HG02884 (cell line): Measurements from ENCODE around the gene ENO2.

Source experiments
- ATAC-seq: cut with Tn5 transposase; IDR thresholded peaks from one replicate; pipeline ENCODE4 v1.9.1; 2021; ENCODE audit warnings: mild to moderate bottlenecking, moderate library complexity; ENCODE audit not compliant: unreplicated experiment

ENO2 gene

DNA sequence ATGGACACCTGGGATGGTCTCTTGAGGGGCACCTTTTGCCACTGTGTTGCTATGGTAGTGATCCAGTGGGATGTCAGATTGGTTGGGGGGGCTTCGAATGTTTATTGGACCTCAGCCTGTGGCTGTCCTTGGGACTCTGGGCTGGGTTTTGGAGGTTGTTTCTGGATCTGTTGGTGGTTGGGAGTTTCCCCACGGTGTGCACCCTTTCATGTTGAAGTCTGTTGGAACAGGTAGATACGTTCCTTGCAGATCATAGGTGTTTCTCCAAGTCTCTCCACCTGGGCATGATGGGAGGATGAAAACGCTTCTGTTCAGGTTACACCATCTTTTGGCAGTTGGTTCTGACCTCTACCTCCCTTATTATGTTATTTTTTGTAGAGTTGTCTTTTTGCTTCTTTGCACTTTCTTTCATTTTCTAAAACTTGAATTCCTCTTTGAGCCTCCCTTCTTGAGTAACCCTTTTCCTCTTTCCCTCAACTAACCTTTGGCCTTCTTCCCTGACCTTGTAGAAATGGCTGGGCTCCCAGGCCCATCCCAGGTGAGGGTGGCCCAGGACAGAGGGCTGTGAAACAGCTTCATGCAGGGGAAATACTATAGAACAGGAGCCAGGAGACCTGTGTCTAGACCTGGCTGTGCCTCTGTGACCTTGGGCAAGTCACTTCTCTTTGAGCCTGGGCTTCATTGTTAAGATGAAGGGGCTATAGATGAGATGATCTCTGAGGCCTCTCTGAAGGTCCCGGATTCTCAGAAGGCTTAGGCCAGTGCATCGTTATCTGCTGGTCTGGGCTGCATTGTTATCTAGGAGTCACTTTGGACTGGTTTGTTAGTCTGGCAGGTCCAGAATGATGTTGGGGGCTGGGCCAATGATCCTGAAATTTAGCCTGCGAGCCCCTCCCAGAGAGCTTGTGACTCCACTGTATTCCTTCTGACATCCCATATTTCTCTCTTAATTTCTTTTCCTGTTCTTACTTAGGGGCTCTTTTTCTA lies 15.4 kb downstream of the ENO2 start:
- no peak for ATAC-seq

DNA sequence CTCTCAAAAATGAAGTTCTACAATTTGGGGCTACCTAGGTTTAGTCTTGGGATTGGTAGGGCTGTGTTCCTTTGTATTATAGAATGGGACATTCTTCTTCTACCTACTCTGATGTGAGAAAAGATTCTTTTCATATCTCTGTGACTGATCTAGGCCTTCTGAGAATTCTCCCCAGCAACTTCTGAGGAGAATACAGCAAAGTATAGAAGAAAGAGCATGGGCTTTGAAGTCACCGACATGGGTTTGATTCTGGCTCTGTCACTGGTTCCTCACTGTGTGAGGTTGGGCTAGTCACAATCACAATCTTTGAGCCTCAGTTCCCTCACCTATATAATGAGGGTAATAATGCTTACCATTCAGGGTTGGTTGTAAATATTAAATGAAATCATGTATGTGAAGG lies 18.4 kb downstream of the ENO2 start:
- no peak for ATAC-seq

DNA sequence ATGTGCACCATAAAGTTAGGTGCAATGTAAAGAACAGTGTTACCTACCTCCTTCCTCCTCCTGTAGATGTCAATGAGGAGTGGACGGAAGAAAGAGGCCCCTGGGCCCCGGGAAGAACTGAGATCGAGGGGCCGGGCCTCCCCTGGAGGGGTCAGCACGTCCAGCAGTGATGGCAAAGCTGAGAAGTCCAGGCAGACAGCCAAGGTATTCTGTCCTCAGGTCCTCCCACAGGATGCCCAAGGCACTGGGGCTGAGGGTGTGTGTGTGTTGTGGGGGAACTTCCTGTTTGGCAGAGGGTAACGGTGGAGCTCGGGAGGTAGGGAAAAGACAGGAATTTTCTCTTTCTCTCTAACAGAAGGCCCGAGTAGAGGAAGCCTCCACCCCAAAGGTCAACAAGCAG lies 19.7 kb downstream of the ENO2 start:
- no peak for ATAC-seq

DNA sequence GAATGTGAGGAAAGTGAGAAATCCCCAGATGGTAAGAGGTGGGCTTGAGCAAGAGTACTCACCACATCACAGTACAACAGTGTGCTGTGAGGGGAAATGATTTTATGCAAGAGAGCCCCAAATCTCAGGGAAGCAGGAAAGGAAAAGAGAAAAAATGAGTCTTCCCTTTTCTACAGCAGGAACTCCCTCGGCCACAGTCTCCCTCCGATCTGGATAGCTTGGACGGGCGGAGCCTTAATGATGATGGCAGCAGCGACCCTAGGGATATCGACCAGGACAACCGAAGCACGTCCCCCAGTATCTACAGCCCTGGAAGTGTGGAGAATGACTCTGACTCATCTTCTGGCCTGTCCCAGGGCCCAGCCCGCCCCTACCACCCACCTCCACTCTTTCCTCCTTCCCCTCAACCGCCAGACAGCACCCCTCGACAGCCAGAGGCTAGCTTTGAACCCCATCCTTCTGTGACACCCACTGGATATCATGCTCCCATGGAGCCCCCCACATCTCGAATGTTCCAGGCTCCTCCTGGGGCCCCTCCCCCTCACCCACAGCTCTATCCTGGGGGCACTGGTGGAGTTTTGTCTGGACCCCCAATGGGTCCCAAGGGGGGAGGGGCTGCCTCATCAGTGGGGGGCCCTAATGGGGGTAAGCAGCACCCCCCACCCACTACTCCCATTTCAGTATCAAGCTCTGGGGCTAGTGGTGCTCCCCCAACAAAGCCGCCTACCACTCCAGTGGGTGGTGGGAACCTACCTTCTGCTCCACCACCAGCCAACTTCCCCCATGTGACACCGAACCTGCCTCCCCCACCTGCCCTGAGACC lies 21.2 kb downstream of the ENO2 start:
- no peak for ATAC-seq

DNA sequence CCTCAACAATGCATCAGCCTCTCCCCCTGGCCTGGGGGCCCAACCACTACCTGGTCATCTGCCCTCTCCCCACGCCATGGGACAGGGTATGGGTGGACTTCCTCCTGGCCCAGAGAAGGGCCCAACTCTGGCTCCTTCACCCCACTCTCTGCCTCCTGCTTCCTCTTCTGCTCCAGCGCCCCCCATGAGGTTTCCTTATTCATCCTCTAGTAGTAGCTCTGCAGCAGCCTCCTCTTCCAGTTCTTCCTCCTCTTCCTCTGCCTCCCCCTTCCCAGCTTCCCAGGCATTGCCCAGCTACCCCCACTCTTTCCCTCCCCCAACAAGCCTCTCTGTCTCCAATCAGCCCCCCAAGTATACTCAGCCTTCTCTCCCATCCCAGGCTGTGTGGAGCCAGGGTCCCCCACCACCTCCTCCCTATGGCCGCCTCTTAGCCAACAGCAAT lies 21.8 kb downstream of the ENO2 start:
- ATAC-seq = no peak

DNA sequence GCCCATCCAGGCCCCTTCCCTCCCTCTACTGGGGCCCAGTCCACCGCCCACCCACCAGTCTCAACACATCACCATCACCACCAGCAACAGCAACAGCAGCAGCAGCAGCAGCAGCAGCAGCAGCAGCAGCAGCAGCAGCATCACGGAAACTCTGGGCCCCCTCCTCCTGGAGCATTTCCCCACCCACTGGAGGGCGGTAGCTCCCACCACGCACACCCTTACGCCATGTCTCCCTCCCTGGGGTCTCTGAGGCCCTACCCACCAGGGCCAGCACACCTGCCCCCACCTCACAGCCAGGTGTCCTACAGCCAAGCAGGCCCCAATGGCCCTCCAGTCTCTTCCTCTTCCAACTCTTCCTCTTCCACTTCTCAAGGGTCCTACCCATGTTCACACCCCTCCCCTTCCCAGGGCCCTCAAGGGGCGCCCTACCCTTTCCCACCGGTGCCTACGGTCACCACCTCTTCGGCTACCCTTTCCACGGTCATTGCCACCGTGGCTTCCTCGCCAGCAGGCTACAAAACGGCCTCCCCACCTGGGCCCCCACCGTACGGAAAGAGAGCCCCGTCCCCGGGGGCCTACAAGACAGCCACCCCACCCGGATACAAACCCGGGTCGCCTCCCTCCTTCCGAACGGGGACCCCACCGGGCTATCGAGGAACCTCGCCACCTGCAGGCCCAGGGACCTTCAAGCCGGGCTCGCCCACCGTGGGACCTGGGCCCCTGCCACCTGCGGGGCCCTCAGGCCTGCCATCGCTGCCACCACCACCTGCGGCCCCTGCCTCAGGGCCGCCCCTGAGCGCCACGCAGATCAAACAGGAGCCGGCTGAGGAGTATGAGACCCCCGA lies 22.5 kb downstream of the ENO2 start:
- no peak for ATAC-seq

- ATAC-seq = peak; percentile 89
These were observed 23.3 kb downstream of the ENO2 start for GRCh38 chr12:6937481-6938352.

DNA sequence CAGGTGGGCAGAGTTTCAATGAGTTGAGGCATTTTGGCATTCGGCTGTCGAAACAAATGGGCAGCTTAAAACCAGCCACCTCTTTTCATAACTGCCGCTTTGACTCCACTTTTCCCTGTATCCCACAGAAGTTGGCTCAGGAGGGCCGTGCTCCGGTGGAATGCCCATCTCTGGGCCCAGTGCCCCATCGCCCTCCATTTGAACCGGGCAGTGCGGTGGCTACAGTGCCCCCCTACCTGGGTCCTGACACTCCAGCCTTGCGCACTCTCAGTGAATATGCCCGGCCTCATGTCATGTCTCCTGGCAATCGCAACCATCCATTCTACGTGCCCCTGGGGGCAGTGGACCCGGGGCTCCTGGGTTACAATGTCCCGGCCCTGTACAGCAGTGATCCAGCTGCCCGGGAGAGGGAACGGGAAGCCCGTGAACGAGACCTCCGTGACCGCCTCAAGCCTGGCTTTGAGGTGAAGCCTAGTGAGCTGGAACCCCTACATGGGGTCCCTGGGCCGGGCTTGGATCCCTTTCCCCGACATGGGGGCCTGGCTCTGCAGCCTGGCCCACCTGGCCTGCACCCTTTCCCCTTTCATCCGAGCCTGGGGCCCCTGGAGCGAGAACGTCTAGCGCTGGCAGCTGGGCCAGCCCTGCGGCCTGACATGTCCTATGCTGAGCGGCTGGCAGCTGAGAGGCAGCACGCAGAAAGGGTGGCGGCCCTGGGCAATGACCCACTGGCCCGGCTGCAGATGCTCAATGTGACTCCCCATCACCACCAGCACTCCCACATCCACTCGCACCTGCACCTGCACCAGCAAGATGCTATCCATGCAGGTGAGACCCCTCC lies 24.2 kb downstream of the ENO2 start:
- ATAC-seq = no peak

- ATAC-seq = no peak
These were observed 24.8 kb downstream of the ENO2 start for GRCh38 chr12:6939191-6939540.

- ATAC-seq = no peak
These were observed 26.9 kb downstream of the ENO2 start for GRCh38 chr12:6941267-6941666.

DNA sequence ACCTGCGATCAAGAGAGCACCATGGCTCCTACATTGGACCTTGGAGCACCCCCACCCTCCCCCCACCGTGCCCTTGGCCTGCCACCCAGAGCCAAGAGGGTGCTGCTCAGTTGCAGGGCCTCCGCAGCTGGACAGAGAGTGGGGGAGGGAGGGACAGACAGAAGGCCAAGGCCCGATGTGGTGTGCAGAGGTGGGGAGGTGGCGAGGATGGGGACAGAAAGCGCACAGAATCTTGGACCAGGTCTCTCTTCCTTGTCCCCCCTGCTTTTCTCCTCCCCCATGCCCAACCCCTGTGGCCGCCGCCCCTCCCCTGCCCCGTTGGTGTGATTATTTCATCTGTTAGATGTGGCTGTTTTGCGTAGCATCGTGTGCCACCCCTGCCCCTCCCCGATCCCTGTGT lies 27.4 kb downstream of the ENO2 start:
- ATAC-seq = no peak

- no peak for ATAC-seq
These were observed 27.9 kb downstream of the ENO2 start for GRCh38 chr12:6942331-6942665.

GRCh38 chr12:6943389-6943721 lies 29.0 kb downstream of the ENO2 start:
- ATAC-seq = peak; percentile 32

- ATAC-seq = peak; percentile 30
These were observed 29.5 kb downstream of the ENO2 start, which contains the start of the genes C12orf57 and RNU7-1 for GRCh38 chr12:6943722-6944380. Gene C12orf57 (plus strand): TSS chr12:6944022. CDS start chr12:6944122, 100 bp downstream. Gene RNU7-1 (plus strand): TSS chr12:6943816.

DNA sequence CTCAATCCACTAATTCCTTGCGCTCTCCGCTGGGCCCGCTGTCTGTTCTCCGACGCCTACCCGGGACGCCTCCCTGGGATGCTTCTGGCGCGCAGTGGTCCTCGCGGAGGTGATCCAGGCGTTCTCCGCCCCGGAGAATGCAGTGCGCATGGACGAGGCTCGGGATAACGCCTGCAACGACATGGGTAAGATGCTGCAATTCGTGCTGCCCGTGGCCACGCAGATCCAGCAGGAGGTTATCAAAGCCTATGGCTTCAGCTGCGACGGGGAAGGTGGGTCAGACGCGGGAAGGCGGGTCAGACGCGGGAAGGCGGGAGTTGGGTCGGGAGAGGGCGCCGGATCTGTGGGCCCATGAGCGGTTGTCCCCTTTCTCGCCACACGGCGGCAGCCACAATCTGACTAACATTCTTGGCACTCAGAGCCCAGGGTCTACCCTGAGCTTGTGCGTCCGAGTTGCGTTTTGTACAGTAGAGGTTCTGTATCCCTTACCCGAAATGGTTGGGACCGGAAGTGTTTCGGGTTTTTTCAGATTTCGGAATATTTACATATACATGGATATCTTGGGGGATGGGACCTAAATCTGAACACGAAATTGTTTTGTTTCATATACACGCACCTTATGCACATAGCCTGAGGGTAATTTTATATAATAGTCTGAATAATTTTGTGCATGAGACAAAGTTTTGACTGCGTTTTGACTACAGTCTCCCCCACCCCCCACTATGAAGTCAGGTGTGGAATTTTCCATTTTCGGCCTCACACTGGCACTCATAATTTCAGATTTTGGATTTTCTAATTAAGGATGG lies 30.2 kb downstream of the ENO2 start:
- ATAC-seq = peak; percentile 11

DNA sequence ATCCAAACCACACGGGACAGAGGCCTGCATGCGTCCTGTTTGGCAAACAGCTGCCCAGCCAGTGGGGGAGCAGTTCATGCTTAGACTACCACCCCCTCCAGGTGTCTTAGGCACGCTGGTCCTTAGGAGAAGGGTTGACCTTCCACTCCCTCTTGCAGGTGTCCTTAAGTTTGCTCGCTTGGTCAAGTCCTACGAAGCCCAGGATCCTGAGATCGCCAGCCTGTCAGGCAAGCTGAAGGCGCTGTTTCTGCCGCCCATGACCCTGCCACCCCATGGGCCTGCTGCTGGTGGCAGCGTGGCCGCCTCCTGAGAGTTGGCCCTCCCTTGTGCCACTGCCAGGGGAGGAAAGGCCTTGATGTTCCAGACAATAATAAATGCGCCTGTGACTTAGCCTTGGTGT lies 31.2 kb downstream of the ENO2 start:
- no peak for ATAC-seq

- no peak for ATAC-seq
These were observed 31.9 kb downstream of the ENO2 start for GRCh38 chr12:6946033-6946919.
